Hematopoietic multipotent progenitor cell treated with erythropoietin and hydrocortisone succinate and interleukin-3 and kit ligand, for 6 days (in vitro differentiated cells): Measurements from ENCODE around the gene FILIP1L.

Experiments
- DNase-seq: peaks from one replicate; pipeline ENCODE4 v3.0.0-alpha.2; 2015

Gene FILIP1L

DNA sequence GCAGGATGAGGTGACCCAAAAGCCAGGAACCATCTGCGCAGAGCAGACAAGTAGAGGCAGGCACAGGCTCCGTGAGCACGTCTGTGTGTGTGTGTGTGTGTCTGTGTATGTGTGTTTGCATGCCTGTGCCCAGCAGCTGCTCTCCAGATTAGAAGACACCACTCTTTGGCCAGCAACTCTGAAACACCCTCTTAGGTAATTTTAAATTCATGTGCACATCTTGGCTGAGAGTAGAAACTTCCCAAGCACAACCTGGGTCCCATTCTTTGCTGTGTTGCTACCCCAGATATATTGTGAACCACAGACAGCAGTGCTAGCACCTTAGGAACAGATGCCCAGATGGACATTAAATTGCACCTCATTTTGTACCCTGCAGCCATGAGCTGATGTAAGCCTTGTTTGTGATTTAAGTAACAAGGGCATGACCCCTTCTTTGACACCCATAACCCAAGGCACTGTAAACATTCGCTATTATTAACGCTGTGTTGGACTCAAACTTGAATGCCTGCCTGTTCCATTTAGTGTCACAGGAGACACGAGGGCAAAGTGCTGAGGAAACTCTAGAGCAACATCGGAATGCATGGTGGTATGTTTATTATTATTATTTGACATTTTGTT, at the start of gene FILIP1L:
Gene FILIP1L, minus strand, starts transcription at position 89 of the 618 bp plus-strand sequence.
- no peak for DNase-seq

DNA sequence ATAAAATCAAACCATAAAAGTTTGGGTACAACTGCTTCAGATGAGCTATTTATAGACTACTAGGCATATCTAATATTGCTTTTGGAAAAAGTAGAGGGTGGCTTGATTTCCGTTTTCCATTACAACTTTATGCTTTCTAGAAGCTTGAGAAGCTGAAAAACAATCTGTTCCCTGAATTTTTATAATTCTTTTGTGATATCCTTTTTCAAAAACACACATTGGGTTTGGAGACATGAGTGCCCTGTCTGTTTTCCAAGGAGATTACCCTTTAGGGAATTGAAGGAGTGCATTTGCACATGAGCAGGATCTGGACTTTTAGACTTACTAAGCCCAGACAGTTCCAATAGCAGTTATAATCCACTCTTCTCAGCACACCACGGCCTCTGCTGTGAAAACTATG, 49.5 kb upstream of the FILIP1L start:
- DNase-seq, result no peak

DNA sequence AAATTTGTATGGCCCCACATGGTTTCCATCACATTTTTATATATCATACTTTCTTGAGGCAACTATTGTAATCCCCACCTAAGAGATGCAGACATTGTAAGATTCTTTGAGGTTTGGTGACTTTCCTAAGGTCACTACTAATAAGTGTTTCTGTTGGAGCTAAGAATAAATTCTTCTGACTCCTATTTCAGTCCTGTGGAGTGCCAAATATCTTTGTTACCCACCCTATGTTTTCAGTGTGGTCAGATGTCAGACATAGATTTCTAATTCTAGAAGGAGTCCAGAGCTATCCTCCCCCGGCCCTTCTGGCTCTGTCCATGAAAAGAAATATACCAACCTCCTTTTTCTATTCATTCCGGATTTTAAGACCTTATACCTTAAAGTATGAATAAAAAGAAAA, 46.2 kb upstream of the FILIP1L start:
- DNase-seq, result no peak

DNA sequence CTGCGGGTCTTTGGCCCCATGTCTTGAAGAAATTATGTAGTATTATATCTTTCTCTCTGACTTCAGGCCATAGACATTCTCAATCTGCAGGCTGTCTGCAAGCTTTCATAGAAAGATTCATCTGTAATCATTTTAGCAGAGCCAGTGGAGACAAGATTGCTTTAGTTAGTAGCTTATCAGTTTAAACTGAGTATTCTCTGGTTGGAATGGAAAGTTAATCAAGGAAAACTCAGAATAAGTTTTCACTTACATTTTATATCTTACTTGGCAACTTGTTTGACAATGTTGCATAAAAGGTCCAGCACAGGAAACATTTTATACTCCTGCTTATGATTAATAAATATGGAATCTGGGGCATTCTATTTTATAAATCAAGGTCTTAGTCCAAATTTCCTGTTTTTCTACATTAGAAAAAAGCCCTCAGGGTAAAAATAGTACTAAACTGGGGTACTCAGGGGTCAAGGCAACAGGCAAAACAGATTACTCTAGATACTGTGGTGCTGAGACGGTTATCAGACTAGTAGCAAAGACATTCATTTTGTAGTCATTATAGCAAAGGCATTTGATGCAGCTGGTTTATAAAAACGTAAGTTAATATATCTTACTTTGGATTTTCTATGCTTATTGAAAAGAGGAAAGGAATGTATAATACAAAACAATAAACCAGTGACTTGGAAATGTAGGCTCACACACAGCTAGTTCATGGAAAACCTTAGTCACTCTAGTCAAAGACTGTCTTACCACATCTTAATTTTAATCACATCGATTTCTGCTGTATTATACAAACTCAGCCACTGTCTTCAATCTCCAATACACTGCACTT, 45.2 kb upstream of the FILIP1L start:
- no peak for DNase-seq

DNA sequence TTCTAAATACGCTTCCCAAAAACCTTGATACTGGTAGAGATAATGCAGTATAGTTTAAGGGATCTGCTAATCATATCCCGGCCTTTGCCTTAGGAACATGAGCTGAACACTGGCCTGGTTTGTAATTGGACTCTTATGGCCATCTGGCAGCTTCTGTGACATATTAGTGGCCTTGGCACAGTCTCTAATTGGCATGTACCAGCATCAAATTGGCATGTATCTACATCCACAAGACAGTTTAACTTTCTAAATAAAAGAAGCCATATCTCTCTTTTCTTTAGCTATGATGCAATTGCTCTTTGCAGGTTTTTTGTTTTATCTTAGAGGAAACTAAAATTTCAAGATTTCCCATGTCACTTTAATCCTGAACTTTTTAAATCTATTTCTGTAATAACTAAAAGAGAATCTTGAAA, 44.6 kb upstream of the FILIP1L start:
- DNase-seq, result no peak

DNA sequence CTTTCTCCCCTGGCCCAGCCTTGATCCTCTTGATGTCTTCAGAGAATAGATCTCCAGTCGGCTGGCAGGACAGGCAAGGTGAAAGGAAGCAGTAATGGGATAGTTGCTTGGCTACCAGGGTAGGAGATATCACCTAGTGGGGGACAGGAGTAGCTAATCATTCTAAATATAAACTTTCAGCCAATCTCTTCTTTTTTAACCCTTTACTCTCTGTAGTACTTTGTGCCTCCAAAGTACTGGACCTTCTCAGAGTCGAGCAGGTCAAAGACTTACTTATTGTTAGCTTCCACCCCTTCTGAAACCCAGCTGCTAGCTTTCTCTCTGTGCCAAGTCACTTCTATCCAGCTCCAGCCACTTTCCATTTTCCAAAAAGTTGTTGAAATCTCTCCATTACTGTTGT, 43.4 kb upstream of the FILIP1L start:
- no peak for DNase-seq

DNA sequence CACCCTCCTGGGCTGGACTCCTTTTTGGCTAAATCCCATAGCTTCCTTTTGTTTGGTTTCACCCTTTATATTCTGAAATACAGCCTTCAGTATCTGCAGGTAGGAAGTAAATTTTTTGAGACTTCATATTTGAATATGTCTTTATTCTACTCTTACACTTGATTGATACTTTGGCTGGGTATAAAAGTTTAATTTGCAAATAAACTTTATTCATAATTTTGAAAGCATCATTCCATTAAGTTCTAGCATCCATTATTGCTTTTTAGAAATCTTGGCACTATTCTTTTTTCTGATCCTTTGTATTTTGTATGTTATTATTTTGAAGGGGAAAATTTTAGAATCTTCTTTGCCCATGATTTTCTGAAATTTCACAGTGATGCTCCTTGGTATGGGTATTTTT, 41.3 kb upstream of the FILIP1L start:
- DNase-seq, result no peak

DNA sequence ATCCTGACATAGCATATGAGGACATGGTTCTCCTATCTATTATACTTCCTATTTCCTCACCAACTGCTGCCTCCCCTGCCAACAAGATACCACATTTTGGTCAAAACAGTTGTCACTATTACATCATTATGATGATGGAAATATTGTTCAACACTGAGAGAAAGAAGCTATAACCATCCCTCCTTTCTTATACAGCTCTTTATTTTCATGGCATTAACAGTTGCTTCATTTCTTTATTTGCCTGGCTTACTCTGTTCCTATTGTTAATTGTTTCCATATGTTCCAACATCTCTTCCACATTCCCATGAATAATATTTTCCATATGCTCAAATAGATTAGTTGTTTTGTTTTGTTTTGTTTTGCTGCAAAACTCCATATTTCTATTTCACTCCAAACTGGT, 40.8 kb upstream of the FILIP1L start:
- peak; percentile 9 for DNase-seq

DNA sequence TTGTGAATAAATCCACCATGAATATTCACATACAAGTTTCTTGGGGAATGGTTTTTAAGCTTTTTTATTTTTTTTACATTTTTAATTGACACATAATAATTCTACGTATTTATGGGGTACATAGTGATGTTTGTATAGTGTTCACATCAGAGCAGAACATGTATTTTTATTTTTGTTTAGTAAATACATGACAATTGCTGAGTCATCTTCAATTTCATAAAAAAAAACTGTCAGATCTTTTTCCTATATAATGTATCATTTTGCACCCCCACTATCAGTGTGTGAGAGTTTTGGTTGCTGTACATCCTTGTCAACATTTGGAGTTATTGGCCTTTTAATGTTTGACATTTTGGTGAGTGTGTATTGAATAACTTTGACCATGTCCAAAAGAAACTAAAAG, 39.9 kb upstream of the FILIP1L start:
- DNase-seq, result no peak

DNA sequence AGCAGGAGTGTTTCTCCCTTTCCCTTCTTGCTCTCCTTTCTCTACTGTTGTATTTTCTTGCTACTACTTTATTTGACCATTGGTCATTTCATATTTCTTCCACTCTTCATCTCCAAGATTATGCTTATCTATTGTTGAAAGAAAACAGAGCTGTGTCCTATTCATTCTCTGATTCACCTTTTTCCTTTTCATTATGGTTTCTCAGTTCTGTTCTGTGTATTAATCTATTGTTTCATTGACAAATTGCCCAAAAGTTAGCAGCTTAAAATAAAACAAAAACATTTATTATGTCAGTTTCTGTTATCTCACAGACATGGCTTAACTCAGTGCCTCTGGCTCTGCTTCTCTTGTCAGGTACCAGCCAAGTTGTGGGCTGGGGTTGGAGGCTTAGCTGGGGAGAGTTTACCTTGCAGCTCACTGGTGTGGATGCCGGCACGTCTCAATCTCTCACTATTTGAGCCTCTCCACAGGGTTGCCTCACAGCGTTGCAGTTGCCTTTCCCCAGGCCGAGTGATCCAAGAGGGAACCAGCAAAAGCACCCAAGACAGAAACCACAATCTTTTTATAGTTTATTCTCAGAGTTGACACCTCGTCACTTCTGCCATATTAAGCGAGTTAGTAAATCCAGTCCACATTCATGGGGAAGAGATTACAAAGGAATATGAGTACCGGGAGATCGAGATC, 36.9 kb upstream of the FILIP1L start:
- no peak for DNase-seq

DNA sequence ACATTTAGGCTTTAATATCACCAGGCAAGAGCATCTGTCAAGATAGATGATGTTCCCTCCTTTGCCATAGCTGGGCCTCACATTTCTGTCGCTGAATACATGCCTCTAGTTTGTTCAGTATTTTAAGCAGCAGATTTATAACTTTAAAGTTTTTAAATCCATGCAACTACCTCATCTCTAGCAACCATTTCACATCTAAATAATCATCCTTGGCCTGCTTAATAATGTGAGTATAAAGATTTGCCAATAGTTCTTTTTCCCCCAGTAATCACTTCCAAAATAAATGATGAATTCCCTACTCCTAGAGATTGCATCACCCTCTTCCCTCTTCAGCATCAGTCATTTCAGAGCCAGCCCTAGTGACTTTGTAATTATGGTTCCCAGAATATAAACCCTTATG, 36.2 kb upstream of the FILIP1L start:
- DNase-seq, result no peak

DNA sequence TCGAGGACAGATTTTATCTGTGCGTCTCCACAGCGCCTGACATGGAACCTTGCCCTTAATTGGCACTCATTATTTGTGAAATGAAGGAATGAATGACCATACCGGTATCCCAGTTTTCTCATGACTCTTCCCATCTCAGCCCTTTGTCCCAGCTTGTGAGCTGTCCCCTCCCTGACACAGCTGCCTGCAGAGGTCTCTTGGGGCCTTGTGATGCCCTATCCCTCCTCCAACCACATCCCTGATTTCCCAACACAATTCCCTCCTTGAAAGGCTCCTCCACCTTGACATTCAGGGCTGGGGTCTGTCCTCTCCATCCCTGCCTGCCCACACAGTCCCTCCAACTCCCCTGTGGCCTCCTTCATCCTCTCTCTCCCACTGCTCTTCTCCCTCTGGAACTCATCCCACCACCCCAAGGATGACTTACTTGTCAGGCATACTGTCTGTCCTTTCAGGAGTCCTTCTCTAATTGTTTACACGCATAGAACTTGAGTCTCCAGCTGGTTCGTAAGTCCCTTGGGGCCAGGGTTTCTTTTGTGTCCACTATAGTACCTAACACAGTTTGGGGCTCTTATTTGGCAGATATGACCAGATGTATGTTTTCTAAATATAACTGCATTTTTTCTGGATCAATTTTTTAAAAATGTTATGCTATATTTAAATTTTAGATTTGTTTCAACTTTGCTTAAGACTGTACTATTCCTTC, 35.6 kb upstream of the FILIP1L start:
- DNase-seq, result no peak

DNA sequence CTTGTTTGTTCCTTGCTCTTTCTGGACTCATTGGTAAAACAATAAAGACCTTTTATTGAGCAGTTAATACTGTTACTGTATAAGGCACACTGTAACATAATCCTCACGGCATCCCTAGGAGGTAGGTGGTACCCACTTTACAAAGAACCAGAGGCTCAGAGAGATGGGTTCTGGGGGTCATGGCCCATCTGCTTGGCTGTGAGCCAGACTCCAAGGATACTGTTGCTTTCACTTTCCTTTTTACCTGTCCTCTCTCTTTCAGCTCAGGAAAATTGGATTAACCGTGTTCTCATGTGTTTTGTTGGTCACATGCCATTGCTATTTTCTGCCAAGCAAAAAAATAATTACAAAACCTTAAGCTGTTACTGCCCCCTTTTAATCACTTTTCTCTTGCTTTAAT, 34.8 kb upstream of the FILIP1L start:
- DNase-seq, result no peak

DNA sequence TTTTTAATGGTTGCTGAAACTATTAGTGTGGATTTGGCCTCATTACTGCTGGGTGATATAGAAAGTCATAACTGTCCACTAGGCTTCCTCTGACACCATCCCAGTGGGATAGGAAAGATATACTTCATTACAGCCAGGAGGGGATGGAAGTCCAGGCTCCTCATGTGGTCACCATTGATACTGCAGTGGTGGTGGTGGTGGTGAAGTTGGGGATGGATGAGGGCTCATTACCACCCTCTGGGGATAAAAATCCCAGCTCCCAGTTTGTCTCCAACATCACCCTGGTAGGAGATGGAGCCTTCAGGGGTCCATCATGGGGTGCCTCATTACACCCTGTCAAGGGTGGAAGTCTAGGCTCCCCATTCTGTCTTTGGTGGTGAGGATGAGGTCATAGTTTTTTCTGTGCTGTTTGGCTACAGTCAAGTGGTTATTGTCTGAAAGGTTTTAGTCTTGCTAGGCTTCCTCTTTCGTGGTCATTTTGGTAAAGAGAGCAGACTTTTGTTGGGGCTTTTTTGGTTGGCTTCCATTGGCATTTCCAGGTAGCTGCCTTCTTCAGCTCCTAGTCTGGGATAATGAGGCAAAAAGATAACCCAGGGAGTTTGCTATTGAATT, 30.1 kb upstream of the FILIP1L start:
- peak; percentile 31 for DNase-seq

DNA sequence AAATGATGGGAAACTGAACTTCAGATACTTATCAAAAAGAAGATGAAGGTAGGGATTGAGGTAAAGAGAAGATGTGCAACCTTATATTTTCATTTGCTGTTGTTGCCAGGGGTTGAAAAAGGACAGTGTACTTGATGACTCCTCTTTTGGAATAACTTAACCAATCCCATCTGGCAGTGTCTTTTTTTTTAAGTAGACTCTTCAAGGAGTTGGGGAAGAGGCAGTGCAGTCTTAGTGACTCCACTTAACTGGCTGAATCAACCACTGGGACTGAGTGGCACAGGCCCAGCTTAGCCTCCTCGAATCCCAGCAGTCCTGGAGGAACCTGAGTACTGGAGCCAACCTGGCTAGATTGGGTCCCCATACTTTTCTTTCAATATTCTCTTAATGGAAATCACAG, 27.3 kb upstream of the FILIP1L start:
- no peak for DNase-seq

DNA sequence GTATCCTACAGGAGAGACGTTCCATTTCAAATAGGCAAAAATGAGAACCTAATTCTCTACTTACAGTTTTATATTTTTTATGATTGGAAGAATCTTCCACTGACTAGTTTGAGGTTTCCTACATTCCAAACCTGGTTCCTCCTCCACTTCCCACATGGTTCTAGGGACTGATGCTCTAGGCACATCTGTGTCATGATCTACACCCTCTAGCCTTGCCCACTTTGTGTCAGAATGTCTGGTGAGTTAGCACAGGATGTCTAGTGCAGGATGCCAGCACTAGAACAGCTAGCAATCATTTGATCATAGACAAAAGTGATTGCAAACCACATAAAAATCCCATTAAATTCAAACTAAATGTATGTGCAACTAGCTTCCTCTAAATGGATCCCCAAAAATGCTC, 26.7 kb upstream of the FILIP1L start:
- no peak for DNase-seq

DNA sequence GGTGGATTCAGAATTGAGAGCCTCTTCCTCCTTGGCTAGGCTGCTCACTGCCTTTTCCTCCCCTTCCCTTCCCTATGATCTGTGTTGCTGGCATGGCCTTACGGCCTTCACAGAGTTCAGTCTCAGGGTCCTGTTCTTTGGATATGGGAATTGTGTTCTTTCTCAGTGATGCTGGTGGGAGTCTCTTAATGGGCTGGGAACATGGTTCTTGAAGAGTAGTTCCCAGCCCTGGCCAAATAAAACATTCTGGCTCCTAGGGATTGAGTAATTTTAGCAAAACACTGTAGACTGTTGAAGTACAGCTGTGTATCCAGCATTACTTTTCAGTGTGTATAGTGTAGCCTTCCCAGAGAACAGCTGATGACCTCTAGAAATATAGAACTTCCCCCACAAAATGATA, 22.6 kb upstream of the FILIP1L start:
- no peak for DNase-seq

DNA sequence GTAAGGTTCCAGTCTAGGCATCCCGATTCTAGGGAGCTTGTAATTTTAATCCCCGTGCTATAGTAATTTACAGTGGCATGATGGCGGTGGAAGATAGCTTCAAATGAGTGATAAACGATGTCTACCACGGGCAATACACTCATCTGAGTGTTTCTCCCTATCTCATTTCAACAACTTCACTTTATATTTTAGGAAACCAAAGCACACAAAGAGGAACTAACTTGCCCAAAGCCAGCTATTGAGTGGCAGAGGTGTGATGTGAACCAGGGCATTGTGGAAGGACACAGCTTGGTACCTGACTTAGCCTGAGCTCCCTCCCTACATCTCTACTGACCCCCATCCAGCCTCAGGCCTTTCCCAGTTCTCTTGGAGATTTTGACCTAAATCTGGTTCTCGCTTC, 16.9 kb upstream of the FILIP1L start:
- DNase-seq, result peak; percentile 33

DNA sequence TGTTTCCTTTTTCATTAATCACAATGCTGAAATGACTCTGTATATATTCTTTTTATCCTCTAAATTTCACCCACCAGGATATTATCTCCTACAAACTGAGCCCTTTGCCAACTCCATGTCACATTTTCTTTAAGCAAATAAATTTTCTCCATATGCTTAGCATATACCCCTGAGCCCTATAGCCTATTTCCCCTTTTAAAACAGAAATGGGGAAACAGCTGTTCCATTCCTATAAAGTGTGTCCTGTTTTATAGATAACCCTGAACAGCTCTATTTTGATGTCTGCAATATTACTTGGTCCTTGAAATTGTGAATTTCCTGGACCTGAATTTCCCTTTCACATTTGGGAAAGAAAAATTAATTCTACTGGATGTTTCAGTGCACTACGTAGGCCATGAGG, 15.6 kb upstream of the FILIP1L start:
- DNase-seq, result peak; percentile 21

DNA sequence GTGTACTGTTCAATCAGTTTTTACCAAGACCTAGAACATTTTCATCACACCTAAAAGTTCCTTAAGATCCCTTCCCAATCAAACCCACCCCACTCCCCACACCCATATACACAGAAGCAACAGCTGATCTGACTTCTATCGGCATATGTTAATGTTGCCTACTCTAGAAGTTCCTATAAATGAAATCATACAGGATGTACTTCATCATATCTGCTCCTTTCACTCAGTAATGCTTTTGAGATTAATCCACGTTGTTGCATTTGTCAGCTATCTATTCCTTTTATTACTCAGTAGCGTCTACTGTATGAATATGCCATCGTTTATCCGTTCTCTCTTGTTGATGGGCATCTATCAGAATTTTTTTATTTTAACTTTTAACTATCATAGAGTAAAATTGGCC, 14.3 kb upstream of the FILIP1L start:
- no peak for DNase-seq

DNA sequence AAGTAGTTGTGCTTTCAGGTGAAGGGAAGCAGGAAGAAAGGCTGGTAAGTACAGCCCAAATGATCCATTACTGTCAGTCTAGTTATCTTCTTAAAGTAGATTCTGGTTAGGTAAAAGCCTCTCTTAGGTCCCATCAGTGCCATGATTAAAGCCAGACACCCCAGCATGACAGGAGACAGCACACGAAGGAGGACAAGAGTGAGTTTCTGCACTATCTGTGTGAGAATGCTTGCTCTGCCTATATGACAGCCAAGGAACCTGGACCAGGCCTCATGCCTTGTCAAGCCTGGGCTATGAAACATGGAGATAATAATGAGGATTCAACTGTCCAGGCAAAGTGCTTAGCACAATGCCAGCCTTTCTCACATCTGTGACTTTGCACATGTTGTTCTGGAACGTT, 13.5 kb upstream of the FILIP1L start:
- no peak for DNase-seq

DNA sequence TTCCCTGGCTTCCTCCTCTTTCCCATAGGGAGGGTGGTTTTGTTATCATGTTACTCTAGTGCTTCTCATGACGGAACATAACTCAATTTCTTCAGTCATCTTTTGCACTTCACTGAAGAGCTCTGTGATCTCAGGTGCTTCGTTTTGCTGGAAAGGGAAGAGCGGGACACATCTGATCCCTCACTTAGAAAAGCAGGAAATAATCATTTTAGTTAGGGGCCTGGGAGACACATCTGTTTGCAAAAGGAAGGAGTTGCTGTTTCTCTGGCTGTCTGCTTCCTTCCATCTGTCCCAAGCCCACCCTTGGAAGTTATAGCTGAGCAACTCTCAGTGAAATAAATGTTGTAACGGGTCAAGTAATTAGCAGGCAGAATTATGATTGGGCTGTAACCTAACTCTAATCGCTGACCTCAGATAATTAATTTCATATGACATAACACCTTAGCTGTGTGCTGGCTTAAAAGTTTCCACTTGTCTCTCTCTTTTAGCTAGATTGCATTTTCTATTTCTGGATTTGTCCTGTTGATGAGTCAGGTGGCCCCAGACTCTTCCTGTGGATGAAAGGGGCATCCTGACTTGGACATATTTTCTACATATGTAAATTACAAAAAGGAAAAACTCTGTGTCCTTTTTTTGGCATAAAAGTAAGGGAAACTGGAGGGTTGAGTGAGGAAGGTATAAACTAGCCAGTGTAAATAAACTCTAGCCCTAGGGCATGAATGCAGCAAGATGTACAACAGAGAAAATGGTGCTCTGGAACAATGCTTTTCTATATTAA, 11.0 kb upstream of the FILIP1L start:
- no peak for DNase-seq
